ENCODE results near the gene NOS1AP.

The NOS1AP gene

GRCh38 chr1:162144268-162144667, 74.8 kb downstream of the NOS1AP start:
- Mint-ChIP-seq H3K4me1 (ENCODE audit: low read depth) (no peaks in the 10 kb centered on the region), H3K27ac (no peak overlapping the region), H3K9me3 (no peaks in the 10 kb centered on the region), H3K4me3 (no peak overlapping the region), H3K36me3 (ENCODE audit: low read depth) (no peaks in the 10 kb centered on the region), H3K27me3 (ENCODE audit: low read depth) (peaks cover 8% of the 10 kb centered on the region)

GRCh38 chr1:162144853-162145252, 75.4 kb downstream of the NOS1AP start:
- Mint-ChIP-seq H3K27ac (no peak overlapping the region), H3K9me3 (no peaks in the 10 kb centered on the region), H3K36me3 (ENCODE audit: low read depth) (no peaks in the 10 kb centered on the region), H3K27me3 (ENCODE audit: low read depth) (peaks cover 7% of the 10 kb centered on the region), H3K4me3 (no peak overlapping the region), H3K4me1 (ENCODE audit: low read depth) (no peaks in the 10 kb centered on the region)

- H3K36me3 Mint-ChIP-seq (ENCODE audit: low read depth): no peaks in the 10 kb centered on the region
- no peak overlapping the region for H3K4me3 Mint-ChIP-seq
- H3K27ac Mint-ChIP-seq: no peak overlapping the region
- H3K9me3 Mint-ChIP-seq: no peaks in the 10 kb centered on the region
- peaks cover 7% of the 10 kb centered on the region for H3K27me3 Mint-ChIP-seq (ENCODE audit: low read depth)
- no peaks in the 10 kb centered on the region for H3K4me1 Mint-ChIP-seq (ENCODE audit: low read depth)
These were observed 75.9 kb downstream of the NOS1AP start for GRCh38 chr1:162145280-162145965.

GRCh38 chr1:162145966-162146696, 76.6 kb downstream of the NOS1AP start:
- H3K27ac Mint-ChIP-seq: no peak overlapping the region
- no peaks in the 10 kb centered on the region for H3K4me1 Mint-ChIP-seq (ENCODE audit: low read depth)
- no peaks in the 10 kb centered on the region for H3K9me3 Mint-ChIP-seq
- no peak overlapping the region for H3K4me3 Mint-ChIP-seq
- peaks cover 7% of the 10 kb centered on the region for H3K27me3 Mint-ChIP-seq (ENCODE audit: low read depth)
- no peaks in the 10 kb centered on the region for H3K36me3 Mint-ChIP-seq (ENCODE audit: low read depth)

DNA sequence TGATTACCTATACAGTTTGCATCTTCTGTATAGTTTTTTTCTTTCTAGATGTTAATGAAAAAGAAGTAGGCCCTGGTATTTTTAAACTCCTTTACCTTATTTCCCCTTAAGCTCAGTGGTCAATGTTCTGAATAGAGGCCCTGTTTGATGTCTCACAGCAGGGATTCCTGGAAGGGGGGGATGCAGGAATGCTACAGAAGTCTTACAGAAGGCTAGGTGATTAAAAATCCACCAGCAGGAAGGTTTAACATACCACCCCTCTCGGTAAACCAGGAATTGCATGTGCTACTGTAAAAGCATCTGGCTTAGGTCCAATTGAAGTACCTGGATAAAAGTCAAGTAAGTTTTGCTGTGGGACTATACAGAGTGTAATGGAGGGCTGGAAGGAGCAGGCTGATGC, 78.3 kb downstream of the NOS1AP start:
- H3K4me3 Mint-ChIP-seq: no peak overlapping the region
- no peaks in the 10 kb centered on the region for H3K9me3 Mint-ChIP-seq
- H3K4me1 Mint-ChIP-seq (ENCODE audit: low read depth): no peaks in the 10 kb centered on the region
- no peaks in the 10 kb centered on the region for H3K36me3 Mint-ChIP-seq (ENCODE audit: low read depth)
- peaks cover 4% of the 10 kb centered on the region for H3K27me3 Mint-ChIP-seq (ENCODE audit: low read depth)
- H3K27ac Mint-ChIP-seq: no peak overlapping the region

- H3K9me3 Mint-ChIP-seq: no peaks in the 10 kb centered on the region
- H3K27me3 Mint-ChIP-seq (ENCODE audit: low read depth): peaks cover 4% of the 10 kb centered on the region
- H3K4me3 Mint-ChIP-seq: no peak overlapping the region
- H3K27ac Mint-ChIP-seq: no peak overlapping the region
- H3K36me3 Mint-ChIP-seq (ENCODE audit: low read depth): no peaks in the 10 kb centered on the region
- H3K4me1 Mint-ChIP-seq (ENCODE audit: low read depth): no peaks in the 10 kb centered on the region
These were observed 80.6 kb downstream of the NOS1AP start for GRCh38 chr1:162150112-162150511.

- H3K27me3 Mint-ChIP-seq (ENCODE audit: low read depth): peaks cover 4% of the 10 kb centered on the region
- H3K27ac Mint-ChIP-seq: no peak overlapping the region
- no peaks in the 10 kb centered on the region for H3K9me3 Mint-ChIP-seq
- H3K4me3 Mint-ChIP-seq: no peak overlapping the region
- no peaks in the 10 kb centered on the region for H3K4me1 Mint-ChIP-seq (ENCODE audit: low read depth)
- no peaks in the 10 kb centered on the region for H3K36me3 Mint-ChIP-seq (ENCODE audit: low read depth)
These were observed 82.7 kb downstream of the NOS1AP start for GRCh38 chr1:162151900-162152829.

GRCh38 chr1:162153374-162153773, 83.9 kb downstream of the NOS1AP start:
- Mint-ChIP-seq H3K9me3 (no peaks in the 10 kb centered on the region), H3K36me3 (ENCODE audit: low read depth) (no peaks in the 10 kb centered on the region), H3K27me3 (ENCODE audit: low read depth) (peaks cover 7% of the 10 kb centered on the region), H3K27ac (no peak overlapping the region), H3K4me1 (ENCODE audit: low read depth) (no peaks in the 10 kb centered on the region), H3K4me3 (no peak overlapping the region)

GRCh38 chr1:162157469-162157868, 88.0 kb downstream of the NOS1AP start:
- Mint-ChIP-seq H3K9me3 (no peaks in the 10 kb centered on the region), H3K36me3 (ENCODE audit: low read depth) (no peaks in the 10 kb centered on the region), H3K4me1 (ENCODE audit: low read depth) (no peaks in the 10 kb centered on the region), H3K4me3 (no peak overlapping the region), H3K27ac (no peak overlapping the region), H3K27me3 (ENCODE audit: low read depth) (peaks cover 6% of the 10 kb centered on the region)

GRCh38 chr1:162158624-162159271, 89.3 kb downstream of the NOS1AP start:
- no peak overlapping the region for H3K4me3 Mint-ChIP-seq
- H3K36me3 Mint-ChIP-seq (ENCODE audit: low read depth): no peaks in the 10 kb centered on the region
- H3K9me3 Mint-ChIP-seq: no peaks in the 10 kb centered on the region
- H3K4me1 Mint-ChIP-seq (ENCODE audit: low read depth): no peaks in the 10 kb centered on the region
- peaks cover 6% of the 10 kb centered on the region for H3K27me3 Mint-ChIP-seq (ENCODE audit: low read depth)
- H3K27ac Mint-ChIP-seq: no peak overlapping the region

- H3K4me3 Mint-ChIP-seq: no peak overlapping the region
- H3K27ac Mint-ChIP-seq: no peak overlapping the region
- H3K27me3 Mint-ChIP-seq (ENCODE audit: low read depth): peaks cover 6% of the 10 kb centered on the region
- no peaks in the 10 kb centered on the region for H3K9me3 Mint-ChIP-seq
- no peaks in the 10 kb centered on the region for H3K36me3 Mint-ChIP-seq (ENCODE audit: low read depth)
- H3K4me1 Mint-ChIP-seq (ENCODE audit: low read depth): no peaks in the 10 kb centered on the region
These were observed 90.0 kb downstream of the NOS1AP start for GRCh38 chr1:162159515-162159914.

DNA sequence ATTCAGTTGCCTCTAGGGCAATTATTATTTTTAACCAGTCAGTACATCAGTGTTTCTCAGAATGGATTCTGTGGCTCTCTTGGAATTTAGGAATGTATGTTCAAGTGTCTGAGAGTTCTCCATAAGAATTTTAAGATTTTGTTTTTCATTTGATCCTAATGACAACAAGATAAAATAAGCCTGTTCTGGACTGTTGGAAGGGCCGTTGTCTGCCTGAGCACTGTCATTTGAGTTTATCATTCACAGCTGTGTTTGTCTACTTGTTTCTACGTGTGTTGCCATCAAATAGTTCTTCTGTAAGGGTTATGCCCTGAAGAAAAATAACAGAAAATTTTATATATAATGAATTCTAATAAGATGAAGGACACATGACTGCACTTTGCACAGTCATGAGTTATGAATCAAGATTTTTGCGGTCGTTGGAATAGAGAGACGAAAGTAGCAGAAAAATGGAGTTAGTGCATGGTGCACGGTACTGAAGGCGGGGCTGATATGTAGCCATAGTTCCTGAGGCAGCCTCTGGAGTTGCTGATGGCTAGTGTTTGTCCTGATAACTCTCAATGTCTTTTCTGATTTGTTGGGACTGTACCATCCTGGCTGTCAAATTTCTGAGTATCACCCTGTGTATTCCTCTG, 92.5 kb downstream of the NOS1AP start:
- no peak overlapping the region for H3K4me3 Mint-ChIP-seq
- no peaks in the 10 kb centered on the region for H3K36me3 Mint-ChIP-seq (ENCODE audit: low read depth)
- H3K27me3 Mint-ChIP-seq (ENCODE audit: low read depth): peaks cover 6% of the 10 kb centered on the region
- H3K4me1 Mint-ChIP-seq (ENCODE audit: low read depth): no peaks in the 10 kb centered on the region
- H3K27ac Mint-ChIP-seq: no peak overlapping the region
- no peaks in the 10 kb centered on the region for H3K9me3 Mint-ChIP-seq

DNA sequence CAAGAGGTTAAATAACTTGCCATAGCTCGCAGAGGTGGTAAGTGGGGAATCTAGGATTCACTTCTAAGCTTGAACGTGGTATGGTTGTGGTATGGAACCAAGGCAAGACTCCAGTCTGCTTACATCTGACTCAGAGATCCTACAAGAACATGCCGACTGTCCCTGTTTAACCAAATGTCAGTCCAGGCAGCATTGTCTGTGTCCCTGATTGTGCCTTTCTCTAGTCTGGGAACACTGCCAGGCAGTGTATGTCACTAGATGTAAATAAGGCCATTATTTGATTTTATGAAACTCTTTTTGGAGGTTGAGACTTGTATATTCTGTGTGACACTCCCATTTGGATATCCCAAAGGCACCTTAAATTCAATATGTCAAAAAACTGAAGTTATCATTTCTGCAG, 96.0 kb downstream of the NOS1AP start:
- H3K4me3 Mint-ChIP-seq: no peak overlapping the region
- no peaks in the 10 kb centered on the region for H3K9me3 Mint-ChIP-seq
- H3K27ac Mint-ChIP-seq: no peak overlapping the region
- no peaks in the 10 kb centered on the region for H3K27me3 Mint-ChIP-seq (ENCODE audit: low read depth)
- H3K4me1 Mint-ChIP-seq (ENCODE audit: low read depth): no peaks in the 10 kb centered on the region
- no peaks in the 10 kb centered on the region for H3K36me3 Mint-ChIP-seq (ENCODE audit: low read depth)
